ENCODE results near the gene ADARB2. TPM values are rescaled to one million over a fixed set of nuclear protein-coding genes. Genes with fewer than 3 reads are reported as not detected.

Gene ADARB2
- polyA plus RNA-seq, 3 donors: not detected

DNA sequence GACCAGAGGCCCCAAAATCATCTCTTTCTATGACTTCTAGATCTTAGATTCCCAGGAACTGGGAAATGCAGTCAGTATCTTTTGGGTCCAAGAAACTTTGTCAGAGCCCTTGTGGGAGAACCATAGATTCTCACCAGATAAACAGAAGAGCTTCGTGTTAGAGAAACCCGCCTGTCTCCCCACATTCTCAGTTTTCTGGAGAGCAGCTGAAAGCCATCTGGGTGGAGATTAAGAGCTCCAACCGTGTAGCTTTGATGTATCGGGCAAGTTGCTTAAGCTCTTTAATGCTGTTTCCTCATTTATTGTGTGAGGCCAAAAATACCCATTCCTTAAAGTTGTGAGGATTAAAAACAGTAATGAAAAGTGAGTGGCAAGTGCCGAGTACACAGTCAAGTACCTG, 573.5 kb downstream of the ADARB2 start:
- no peaks in the 10 kb centered on the region for H3K27me3 ChIP-seq (ENCODE audit: control insufficient read depth in 2 of 2, insufficient read depth in 2 of 2, low read length in 2 of 2)
- H3K36me3 Mint-ChIP-seq: no peaks in the 10 kb centered on the region
- no peaks in the 10 kb centered on the region for H3K79me2 ChIP-seq (ENCODE audit: insufficient read depth, low read length)
- H3K4me2 ChIP-seq (replicated peaks; ENCODE audit: extremely low read depth, low read length, poor library complexity, severe bottlenecking): no peak overlapping the region
- H3K4me3 Mint-ChIP-seq: no peak overlapping the region
- no peak overlapping the region for H3K9ac ChIP-seq (ENCODE audit: insufficient read depth, low read length, poor library complexity, severe bottlenecking)
- TF ChIP-seq, protein P1, sequence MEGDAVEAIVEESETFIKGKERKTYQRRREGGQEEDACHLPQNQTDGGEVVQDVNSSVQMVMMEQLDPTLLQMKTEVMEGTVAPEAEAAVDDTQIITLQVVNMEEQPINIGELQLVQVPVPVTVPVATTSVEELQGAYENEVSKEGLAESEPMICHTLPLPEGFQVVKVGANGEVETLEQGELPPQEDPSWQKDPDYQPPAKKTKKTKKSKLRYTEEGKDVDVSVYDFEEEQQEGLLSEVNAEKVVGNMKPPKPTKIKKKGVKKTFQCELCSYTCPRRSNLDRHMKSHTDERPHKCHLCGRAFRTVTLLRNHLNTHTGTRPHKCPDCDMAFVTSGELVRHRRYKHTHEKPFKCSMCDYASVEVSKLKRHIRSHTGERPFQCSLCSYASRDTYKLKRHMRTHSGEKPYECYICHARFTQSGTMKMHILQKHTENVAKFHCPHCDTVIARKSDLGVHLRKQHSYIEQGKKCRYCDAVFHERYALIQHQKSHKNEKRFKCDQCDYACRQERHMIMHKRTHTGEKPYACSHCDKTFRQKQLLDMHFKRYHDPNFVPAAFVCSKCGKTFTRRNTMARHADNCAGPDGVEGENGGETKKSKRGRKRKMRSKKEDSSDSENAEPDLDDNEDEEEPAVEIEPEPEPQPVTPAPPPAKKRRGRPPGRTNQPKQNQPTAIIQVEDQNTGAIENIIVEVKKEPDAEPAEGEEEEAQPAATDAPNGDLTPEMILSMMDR (IDR thresholded peaks at IDR 0.05): no peak
- no peaks in the 10 kb centered on the region for H3K4me1 Mint-ChIP-seq
- no peak overlapping the region for H2AFZ ChIP-seq (ENCODE audit: insufficient read depth, low read depth, low read length, poor library complexity, severe bottlenecking)
- no peaks in the 10 kb centered on the region for H3K36me3 ChIP-seq (replicated peaks in 1 of 2; ENCODE audit: control insufficient read depth in 1 of 2, insufficient read depth in 2 of 2, low read length in 2 of 2)
- H3K4me1 ChIP-seq (ENCODE audit: control insufficient read depth in 1 of 2, insufficient read depth in 2 of 2, low read length in 2 of 2): no peaks in the 10 kb centered on the region
- DNase-seq: no peak
- intact Hi-C loops (cut with micrococcal nuclease): no loop called here
- peak overlapping the region in 1 of 7 donors; percentile 13 for H3K27ac Mint-ChIP-seq
- no peaks in the 10 kb centered on the region for H4K20me1 ChIP-seq (ENCODE audit: insufficient read depth, low read length)
- H3K27me3 Mint-ChIP-seq (ENCODE audit: low read depth in 3 of 3): peaks cover 0 to 6% (median 1%) of the 10 kb centered on the region in 3 donors
- no CpG with 5 or more reads among the region's 5 CpGs for WGBS (ENCODE audit: insufficient coverage)
- H3K27ac ChIP-seq (ENCODE audit: low read depth in 1 of 2, low read length in 2 of 2): no peak overlapping the region
- no peaks in the 10 kb centered on the region for H3K9me3 Mint-ChIP-seq
- no peaks in the 10 kb centered on the region for H3K9me3 ChIP-seq (replicated peaks in 1 of 2; ENCODE audit: control insufficient read depth in 1 of 2, insufficient read depth in 1 of 2, low read length in 2 of 2)
- no peak overlapping the region for H3K4me3 ChIP-seq (replicated peaks in 1 of 3; ENCODE audit: low read depth in 2 of 3, low read length in 3 of 3)

DNA sequence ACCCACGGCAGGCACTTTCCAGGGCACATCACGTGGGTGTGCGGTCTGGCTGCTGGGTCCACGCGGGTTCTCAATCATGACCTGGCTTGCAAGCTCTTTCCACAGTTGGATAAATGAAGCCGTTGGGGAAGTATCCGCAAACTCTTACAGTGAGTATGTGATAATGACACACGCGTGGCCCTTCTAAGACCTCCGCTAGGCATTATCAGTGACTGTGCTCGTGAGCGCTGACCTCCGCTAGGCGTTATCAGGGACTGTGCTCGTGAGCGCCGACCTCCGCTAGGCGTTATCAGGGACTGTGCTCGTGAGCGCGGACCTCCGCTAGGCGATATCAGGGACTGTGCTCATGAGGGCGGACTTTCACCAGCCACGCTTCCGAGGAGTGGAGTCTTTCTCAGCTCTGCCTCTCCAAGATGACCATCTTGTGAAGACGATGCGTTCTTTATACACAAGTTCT, 574.1 kb downstream of the ADARB2 start:
- H3K27me3 Mint-ChIP-seq (ENCODE audit: low read depth in 3 of 3): peaks cover 0 to 6% (median 1%) of the 10 kb centered on the region in 3 donors
- H3K9me3 Mint-ChIP-seq: no peaks in the 10 kb centered on the region
- H3K27ac Mint-ChIP-seq: peak overlapping the region in 2 of 7 donors; percentile 8 to 13
- Histone ChIP-seq H3K27me3 (ENCODE audit: control insufficient read depth in 2 of 2, insufficient read depth in 2 of 2, low read length in 2 of 2) (no peaks in the 10 kb centered on the region), H3K27ac (ENCODE audit: low read depth in 1 of 2, low read length in 2 of 2) (no peak overlapping the region), H4K20me1 (ENCODE audit: insufficient read depth, low read length) (no peaks in the 10 kb centered on the region), H3K4me2 (replicated peaks; ENCODE audit: extremely low read depth, low read length, poor library complexity, severe bottlenecking) (no peak overlapping the region), H3K4me1 (ENCODE audit: control insufficient read depth in 1 of 2, insufficient read depth in 2 of 2, low read length in 2 of 2) (no peaks in the 10 kb centered on the region), H3K4me3 (replicated peaks in 1 of 3; ENCODE audit: low read depth in 2 of 3, low read length in 3 of 3) (no peak overlapping the region), H2AFZ (ENCODE audit: insufficient read depth, low read depth, low read length, poor library complexity, severe bottlenecking) (no peak overlapping the region), H3K79me2 (ENCODE audit: insufficient read depth, low read length) (no peaks in the 10 kb centered on the region), H3K9ac (ENCODE audit: insufficient read depth, low read length, poor library complexity, severe bottlenecking) (no peak overlapping the region), H3K36me3 (replicated peaks in 1 of 2; ENCODE audit: control insufficient read depth in 1 of 2, insufficient read depth in 2 of 2, low read length in 2 of 2) (no peaks in the 10 kb centered on the region), H3K9me3 (replicated peaks in 1 of 2; ENCODE audit: control insufficient read depth in 1 of 2, insufficient read depth in 1 of 2, low read length in 2 of 2) (no peaks in the 10 kb centered on the region)
- H3K36me3 Mint-ChIP-seq: no peaks in the 10 kb centered on the region
- intact Hi-C loops (cut with micrococcal nuclease): no loop called here
- WGBS (ENCODE audit: insufficient coverage): 95% methylated on average over 27 of the region's 29 CpGs
- no peaks in the 10 kb centered on the region for H3K4me1 Mint-ChIP-seq
- no peak overlapping the region for H3K4me3 Mint-ChIP-seq
- DNase-seq: no peak
- TF ChIP-seq, protein P1 (IDR thresholded peaks at IDR 0.05): no peak
